ENCODE data around the gene ROCK2. TPM values are rescaled to one million over a fixed set of nuclear protein-coding genes. Genes with fewer than 3 reads are reported as not detected.

The ROCK2 gene
- total and polyA plus RNA-seq, 9 of the 15 experiments (the other 6 are each of a cell fraction or from before 2014, with no cell fraction given) = 4.9 to 30.6 (median 14.3) TPM

GRCh38 chr2:11344956-11345677 is 681 bp upstream of the ROCK2 start (continued):
- TF ChIP-seq MYC (IDR thresholded peaks at IDR 0.05; ENCODE audit: low read depth, low read length) = no peak
- no peak for TF ChIP-seq MYC (CRISPR knock-in tag; IDR thresholded peaks at IDR 0.05; ENCODE audit: borderline replicate concordance, low read depth)
- TF ChIP-seq ESRRA (IDR thresholded peaks at IDR 0.05; ENCODE audit: borderline replicate concordance, low read depth) = no peak; the same call in 1 of the 2 replicates
- 0 out of 2 replicates have a peak, but pooled peaks have one; percentile 45 for TF ChIP-seq SUPT5H (IDR thresholded peaks at IDR 0.05)
- TF ChIP-seq ZNF212 (CRISPR knock-in tag; IDR thresholded peaks at IDR 0.05) = no peak
- no peak for TF ChIP-seq ZNF277 (CRISPR knock-in tag; IDR thresholded peaks at IDR 0.05; ENCODE audit: borderline replicate concordance)
- peak; percentile 32; the same call in 1 of the 2 replicates for TF ChIP-seq CREB3L1 (IDR thresholded peaks at IDR 0.05; ENCODE audit: borderline replicate concordance, low read depth)
- no peak for TF ChIP-seq NFXL1 (CRISPR knock-in tag; IDR thresholded peaks at IDR 0.05)
- no peak for TF ChIP-seq MEF2A (IDR thresholded peaks at IDR 0.05; ENCODE audit: control insufficient read depth, low read depth, low read length)
- no peak for TF ChIP-seq FUS (optimal IDR thresholded peaks at IDR 0.05; ENCODE audit: low read depth, low read length)
- TF ChIP-seq ZNF217 (CRISPR knock-in tag; IDR thresholded peaks at IDR 0.05) = no peak
- TF ChIP-seq STAT5A (IDR thresholded peaks at IDR 0.05; ENCODE audit: borderline replicate concordance, low read length) = no peak
- peak; percentile 19; the same call in 1 of the 2 replicates for TF ChIP-seq ZNF175 (CRISPR knock-in tag; IDR thresholded peaks at IDR 0.05; ENCODE audit: low read depth)
- TF ChIP-seq CC2D1A (IDR thresholded peaks at IDR 0.05) = no peak
- TF ChIP-seq GATAD2A (IDR thresholded peaks at IDR 0.05) = no peak
